ENCODE measurements around the gene SIPA1L3.
A peak's percentile ranks its signal among the peaks of the same experiment; 100 is the strongest.

Gene SIPA1L3

DNA sequence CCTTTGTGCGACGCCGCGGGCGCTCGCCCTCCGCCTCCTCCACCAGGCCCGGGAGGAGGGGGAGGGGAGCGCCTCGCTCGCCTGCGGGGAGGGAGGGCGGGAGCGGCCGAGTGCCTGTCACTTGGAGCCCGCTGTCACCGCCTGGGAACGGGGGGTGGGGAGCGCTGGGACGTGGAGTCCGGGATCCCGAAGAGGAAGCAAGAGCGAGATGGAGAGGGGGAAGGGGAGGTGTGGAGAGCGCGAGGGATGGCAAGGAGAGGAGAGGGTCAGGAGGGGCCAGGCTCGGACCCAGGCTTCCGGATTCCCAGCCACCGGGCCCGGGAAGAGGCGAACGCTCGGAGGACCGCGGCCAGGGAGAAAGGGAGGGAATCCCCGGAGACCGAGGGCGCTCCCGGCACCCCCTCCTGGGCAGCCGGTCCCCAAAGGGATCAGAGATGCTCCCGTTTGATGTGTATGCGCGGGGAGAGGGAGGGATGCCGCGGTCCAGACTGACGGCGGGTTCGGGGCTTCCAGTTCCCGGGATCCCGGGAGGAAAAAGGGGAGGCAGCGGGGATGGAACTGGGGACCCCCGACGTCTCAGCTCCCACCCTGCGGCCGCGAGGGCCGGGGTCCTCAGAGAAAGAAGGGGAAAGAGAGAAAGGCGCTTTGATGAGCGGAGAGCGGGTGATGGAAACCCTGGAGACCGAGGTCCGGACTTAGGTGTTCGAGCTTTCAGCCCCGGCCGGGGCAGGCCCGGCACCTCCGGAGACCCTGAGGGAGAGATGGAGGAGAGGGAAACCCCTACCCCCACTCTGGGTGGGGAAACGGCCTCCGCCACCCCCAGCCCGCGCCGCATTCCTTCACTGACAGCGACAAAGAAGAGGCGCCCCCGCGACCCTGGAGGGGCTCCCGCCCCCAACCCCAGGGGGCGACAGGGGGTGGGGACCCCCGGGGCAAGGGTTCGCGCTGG lies 321.8 kb downstream of the SIPA1L3 start (continued):
- TF ChIP-seq, protein P1, sequence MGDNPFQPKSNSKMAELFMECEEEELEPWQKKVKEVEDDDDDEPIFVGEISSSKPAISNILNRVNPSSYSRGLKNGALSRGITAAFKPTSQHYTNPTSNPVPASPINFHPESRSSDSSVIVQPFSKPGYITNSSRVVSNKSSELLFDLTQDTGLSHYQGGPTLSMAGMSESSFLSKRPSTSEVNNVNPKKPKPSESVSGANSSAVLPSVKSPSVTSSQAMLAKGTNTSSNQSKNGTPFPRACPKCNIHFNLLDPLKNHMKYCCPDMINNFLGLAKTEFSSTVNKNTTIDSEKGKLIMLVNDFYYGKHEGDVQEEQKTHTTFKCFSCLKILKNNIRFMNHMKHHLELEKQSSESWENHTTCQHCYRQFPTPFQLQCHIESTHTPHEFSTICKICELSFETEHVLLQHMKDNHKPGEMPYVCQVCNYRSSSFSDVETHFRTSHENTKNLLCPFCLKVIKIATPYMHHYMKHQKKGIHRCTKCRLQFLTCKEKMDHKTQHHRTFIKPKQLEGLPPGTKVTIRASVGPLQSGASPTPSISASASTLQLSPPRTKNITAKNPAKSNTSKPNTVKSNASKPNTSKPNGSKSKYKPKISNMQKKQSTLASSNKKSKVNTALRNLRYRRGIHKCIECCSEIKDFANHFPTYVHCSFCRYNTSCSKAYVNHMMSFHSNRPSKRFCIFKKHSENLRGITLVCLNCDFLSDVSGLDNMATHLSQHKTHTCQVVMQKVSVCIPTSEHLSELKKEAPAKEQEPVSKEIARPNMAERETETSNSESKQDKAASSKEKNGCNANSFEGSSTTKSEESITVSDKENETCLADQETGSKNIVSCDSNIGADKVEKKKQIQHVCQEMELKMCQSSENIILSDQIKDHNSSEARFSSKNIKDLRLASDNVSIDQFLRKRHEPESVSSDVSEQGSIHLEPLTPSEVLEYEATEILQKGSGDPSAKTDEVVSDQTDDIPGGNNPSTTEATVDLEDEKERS (tag by site-specific recombination; IDR thresholded peaks at IDR 0.05), result no peak
- TF ChIP-seq ZNF423 (tag by site-specific recombination; IDR thresholded peaks at IDR 0.05) (peak; percentile 71), ZNF24 (tag by site-specific recombination; IDR thresholded peaks at IDR 0.05) (no peak; the same call in 1 of the 2 replicates), RBAK (tag by site-specific recombination; IDR thresholded peaks at IDR 0.05) (no peak), ZNF768 (tag by site-specific recombination; IDR thresholded peaks at IDR 0.05) (no peak), ZNF548 (tag by site-specific recombination; IDR thresholded peaks at IDR 0.05) (no peak), ZNF202 (tag by site-specific recombination; IDR thresholded peaks at IDR 0.05; ENCODE audit: borderline replicate concordance) (no peak), ZNF830 (tag by site-specific recombination; IDR thresholded peaks at IDR 0.05; ENCODE audit: low read depth) (no peak), ZNF623 (tag by site-specific recombination; IDR thresholded peaks at IDR 0.05) (peak; percentile 23; the same call in 1 of the 2 replicates), ZNF621 (tag by site-specific recombination; IDR thresholded peaks at IDR 0.05) (no peak), ZNF2 (tag by site-specific recombination; IDR thresholded peaks at IDR 0.05) (0 out of 2 replicates have a peak, but pooled peaks have one; percentile 45), ZNF140 (tag by site-specific recombination; IDR thresholded peaks at IDR 0.05) (no peak), ZNF624 (tag by site-specific recombination; IDR thresholded peaks at IDR 0.05) (no peak), ZNF121 (tag by site-specific recombination; IDR thresholded peaks at IDR 0.05) (no peak), ZNF221 (tag by site-specific recombination; IDR thresholded peaks at IDR 0.05; ENCODE audit: borderline replicate concordance) (no peak), ZEB2 (tag by site-specific recombination; IDR thresholded peaks at IDR 0.05) (peak; percentile 78), GLI2 (tag by site-specific recombination; IDR thresholded peaks at IDR 0.05; ENCODE audit: borderline replicate concordance, low read depth) (no peak), ZNF521 (tag by site-specific recombination; IDR thresholded peaks at IDR 0.05) (no peak), ZNF404 (tag by site-specific recombination; IDR thresholded peaks at IDR 0.05) (no peak), FEZF1 (tag by site-specific recombination; IDR thresholded peaks at IDR 0.05) (no peak; the same call in 1 of the 2 replicates), ZNF707 (tag by site-specific recombination; IDR thresholded peaks at IDR 0.05) (no peak), ZNF16 (tag by site-specific recombination; IDR thresholded peaks at IDR 0.05; ENCODE audit: low read depth) (no peak), ZNF48 (tag by site-specific recombination; IDR thresholded peaks at IDR 0.05) (no peak), KLF1 (tag by site-specific recombination; IDR thresholded peaks at IDR 0.05) (peak; percentile 75), ZNF335 (tag by site-specific recombination; conservative IDR thresholded peaks at IDR 0.05) (peak; percentile 96), ZNF600 (tag by site-specific recombination; IDR thresholded peaks at IDR 0.05) (no peak), SETDB1 (IDR thresholded peaks at IDR 0.05; ENCODE audit: insufficient read length, low read length) (no peak), GLIS2 (tag by site-specific recombination; IDR thresholded peaks at IDR 0.05) (peak; percentile 71)
- TF ChIP-seq, protein P2, sequence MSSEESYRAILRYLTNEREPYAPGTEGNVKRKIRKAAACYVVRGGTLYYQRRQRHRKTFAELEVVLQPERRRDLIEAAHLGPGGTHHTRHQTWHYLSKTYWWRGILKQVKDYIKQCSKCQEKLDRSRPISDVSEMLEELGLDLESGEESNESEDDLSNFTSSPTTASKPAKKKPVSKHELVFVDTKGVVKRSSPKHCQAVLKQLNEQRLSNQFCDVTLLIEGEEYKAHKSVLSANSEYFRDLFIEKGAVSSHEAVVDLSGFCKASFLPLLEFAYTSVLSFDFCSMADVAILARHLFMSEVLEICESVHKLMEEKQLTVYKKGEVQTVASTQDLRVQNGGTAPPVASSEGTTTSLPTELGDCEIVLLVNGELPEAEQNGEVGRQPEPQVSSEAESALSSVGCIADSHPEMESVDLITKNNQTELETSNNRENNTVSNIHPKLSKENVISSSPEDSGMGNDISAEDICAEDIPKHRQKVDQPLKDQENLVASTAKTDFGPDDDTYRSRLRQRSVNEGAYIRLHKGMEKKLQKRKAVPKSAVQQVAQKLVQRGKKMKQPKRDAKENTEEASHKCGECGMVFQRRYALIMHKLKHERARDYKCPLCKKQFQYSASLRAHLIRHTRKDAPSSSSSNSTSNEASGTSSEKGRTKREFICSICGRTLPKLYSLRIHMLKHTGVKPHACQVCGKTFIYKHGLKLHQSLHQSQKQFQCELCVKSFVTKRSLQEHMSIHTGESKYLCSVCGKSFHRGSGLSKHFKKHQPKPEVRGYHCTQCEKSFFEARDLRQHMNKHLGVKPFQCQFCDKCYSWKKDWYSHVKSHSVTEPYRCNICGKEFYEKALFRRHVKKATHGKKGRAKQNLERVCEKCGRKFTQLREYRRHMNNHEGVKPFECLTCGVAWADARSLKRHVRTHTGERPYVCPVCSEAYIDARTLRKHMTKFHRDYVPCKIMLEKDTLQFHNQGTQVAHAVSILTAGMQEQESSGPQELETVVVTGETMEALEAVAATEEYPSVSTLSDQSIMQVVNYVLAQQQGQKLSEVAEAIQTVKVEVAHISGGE (tag by site-specific recombination; conservative IDR thresholded peaks at IDR 0.05; ENCODE audit: low read depth), result 0 out of 2 replicates have a peak, but pooled peaks have one; percentile 9
- TF ChIP-seq, protein P3, sequence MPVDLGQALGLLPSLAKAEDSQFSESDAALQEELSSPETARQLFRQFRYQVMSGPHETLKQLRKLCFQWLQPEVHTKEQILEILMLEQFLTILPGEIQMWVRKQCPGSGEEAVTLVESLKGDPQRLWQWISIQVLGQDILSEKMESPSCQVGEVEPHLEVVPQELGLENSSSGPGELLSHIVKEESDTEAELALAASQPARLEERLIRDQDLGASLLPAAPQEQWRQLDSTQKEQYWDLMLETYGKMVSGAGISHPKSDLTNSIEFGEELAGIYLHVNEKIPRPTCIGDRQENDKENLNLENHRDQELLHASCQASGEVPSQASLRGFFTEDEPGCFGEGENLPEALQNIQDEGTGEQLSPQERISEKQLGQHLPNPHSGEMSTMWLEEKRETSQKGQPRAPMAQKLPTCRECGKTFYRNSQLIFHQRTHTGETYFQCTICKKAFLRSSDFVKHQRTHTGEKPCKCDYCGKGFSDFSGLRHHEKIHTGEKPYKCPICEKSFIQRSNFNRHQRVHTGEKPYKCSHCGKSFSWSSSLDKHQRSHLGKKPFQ (tag by site-specific recombination; IDR thresholded peaks at IDR 0.05), result no peak
- TF ChIP-seq, protein P4, sequence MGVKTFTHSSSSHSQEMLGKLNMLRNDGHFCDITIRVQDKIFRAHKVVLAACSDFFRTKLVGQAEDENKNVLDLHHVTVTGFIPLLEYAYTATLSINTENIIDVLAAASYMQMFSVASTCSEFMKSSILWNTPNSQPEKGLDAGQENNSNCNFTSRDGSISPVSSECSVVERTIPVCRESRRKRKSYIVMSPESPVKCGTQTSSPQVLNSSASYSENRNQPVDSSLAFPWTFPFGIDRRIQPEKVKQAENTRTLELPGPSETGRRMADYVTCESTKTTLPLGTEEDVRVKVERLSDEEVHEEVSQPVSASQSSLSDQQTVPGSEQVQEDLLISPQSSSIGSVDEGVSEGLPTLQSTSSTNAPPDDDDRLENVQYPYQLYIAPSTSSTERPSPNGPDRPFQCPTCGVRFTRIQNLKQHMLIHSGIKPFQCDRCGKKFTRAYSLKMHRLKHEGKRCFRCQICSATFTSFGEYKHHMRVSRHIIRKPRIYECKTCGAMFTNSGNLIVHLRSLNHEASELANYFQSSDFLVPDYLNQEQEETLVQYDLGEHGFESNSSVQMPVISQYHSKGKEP (tag by site-specific recombination; IDR thresholded peaks at IDR 0.05), result no peak
